ENCODE measurements around the gene TBL2. TPM values are rescaled to one million over a fixed set of nuclear protein-coding genes. Genes with fewer than 3 reads are reported as not detected.

TBL2 gene
- total RNA-seq, 1 donor from 2014 or later = 42.1 TPM

- DNase-seq (ENCODE audit: low spot score, unreplicated experiment) = peak; percentile 30
- Mint-ChIP-seq H3K4me3 (ENCODE audit: low read depth) (peak overlapping the region; percentile 76), H3K27me3 (peaks cover 3% of the 10 kb centered on the region), H3K9me3 (ENCODE audit: low read depth) (no peaks in the 10 kb centered on the region), H3K4me1 (ENCODE audit: low read depth) (peaks cover 9% of the 10 kb centered on the region), H3K36me3 (ENCODE audit: insufficient read depth) (peaks cover 6% of the 10 kb centered on the region), H3K27ac (peak overlapping the region; percentile 93)
- TF ChIP-seq, protein P1, sequence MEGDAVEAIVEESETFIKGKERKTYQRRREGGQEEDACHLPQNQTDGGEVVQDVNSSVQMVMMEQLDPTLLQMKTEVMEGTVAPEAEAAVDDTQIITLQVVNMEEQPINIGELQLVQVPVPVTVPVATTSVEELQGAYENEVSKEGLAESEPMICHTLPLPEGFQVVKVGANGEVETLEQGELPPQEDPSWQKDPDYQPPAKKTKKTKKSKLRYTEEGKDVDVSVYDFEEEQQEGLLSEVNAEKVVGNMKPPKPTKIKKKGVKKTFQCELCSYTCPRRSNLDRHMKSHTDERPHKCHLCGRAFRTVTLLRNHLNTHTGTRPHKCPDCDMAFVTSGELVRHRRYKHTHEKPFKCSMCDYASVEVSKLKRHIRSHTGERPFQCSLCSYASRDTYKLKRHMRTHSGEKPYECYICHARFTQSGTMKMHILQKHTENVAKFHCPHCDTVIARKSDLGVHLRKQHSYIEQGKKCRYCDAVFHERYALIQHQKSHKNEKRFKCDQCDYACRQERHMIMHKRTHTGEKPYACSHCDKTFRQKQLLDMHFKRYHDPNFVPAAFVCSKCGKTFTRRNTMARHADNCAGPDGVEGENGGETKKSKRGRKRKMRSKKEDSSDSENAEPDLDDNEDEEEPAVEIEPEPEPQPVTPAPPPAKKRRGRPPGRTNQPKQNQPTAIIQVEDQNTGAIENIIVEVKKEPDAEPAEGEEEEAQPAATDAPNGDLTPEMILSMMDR (IDR thresholded peaks at IDR 0.05; ENCODE audit: unreplicated experiment) = no peak
These were observed 595 bp downstream of the TBL2 start for GRCh38 chr7:73577627-73578341.

DNA sequence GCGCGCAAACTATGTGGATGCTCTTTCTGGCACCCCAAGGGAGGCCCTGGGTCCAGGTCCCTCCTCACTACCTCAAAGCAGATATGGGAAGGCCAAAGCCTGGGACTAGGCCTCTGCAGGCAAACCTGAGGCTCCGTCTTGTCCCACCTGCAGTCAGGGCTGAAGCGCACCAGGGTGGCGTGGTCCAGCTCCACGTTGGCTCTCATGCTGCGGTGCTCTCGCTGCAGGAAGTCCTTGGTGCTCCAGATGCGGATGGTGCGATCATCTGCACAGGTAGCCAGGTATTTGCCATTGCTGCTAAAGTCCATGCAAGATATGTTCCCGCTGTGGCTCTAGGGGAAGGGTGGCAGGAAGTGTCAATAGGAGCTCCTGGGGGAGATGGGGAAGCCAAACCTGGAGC lies 4.6 kb downstream of the TBL2 start:
- peaks cover 7% of the 10 kb centered on the region for H3K4me1 Mint-ChIP-seq (ENCODE audit: low read depth)
- H3K36me3 Mint-ChIP-seq (ENCODE audit: insufficient read depth) = peaks cover 23% of the 10 kb centered on the region
- H3K9me3 Mint-ChIP-seq (ENCODE audit: low read depth) = no peaks in the 10 kb centered on the region
- DNase-seq (ENCODE audit: low spot score, unreplicated experiment) = no peak
- TF ChIP-seq, protein P1 (IDR thresholded peaks at IDR 0.05; ENCODE audit: unreplicated experiment) = no peak
- H3K27me3 Mint-ChIP-seq = no peaks in the 10 kb centered on the region
- H3K27ac Mint-ChIP-seq = no peak overlapping the region
- H3K4me3 Mint-ChIP-seq (ENCODE audit: low read depth) = no peak overlapping the region

GRCh38 chr7:73573276-73573675 lies 5.1 kb downstream of the TBL2 start:
- TF ChIP-seq, protein P1 (IDR thresholded peaks at IDR 0.05; ENCODE audit: unreplicated experiment) = no peak
- no peak overlapping the region for H3K27ac Mint-ChIP-seq
- no peak for DNase-seq (ENCODE audit: low spot score, unreplicated experiment)
- H3K4me1 Mint-ChIP-seq (ENCODE audit: low read depth) = peaks cover 6% of the 10 kb centered on the region
- peaks cover 23% of the 10 kb centered on the region for H3K36me3 Mint-ChIP-seq (ENCODE audit: insufficient read depth)
- H3K27me3 Mint-ChIP-seq = no peaks in the 10 kb centered on the region
- no peak overlapping the region for H3K4me3 Mint-ChIP-seq (ENCODE audit: low read depth)
- no peaks in the 10 kb centered on the region for H3K9me3 Mint-ChIP-seq (ENCODE audit: low read depth)

DNA sequence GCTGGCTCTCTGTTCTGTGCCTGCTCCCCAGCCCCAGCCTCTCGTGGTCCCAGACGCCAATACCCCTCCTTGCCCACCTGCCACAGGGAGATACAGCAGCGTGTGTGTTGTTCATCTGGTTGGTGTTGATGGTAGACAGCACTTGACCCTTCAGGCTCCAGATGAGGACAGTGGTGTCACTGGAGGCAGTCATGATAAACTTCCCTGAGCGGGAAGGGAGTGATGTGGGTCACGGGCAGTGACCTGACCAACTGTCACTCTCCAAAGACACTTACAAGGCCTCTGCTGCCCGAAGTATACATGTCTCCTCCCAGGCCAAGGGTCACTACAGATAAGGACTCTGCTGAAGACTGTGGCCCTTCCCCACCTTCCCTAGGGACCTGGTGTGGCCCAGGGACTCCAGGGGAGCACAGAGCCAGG lies 5.6 kb downstream of the TBL2 start:
- DNase-seq (ENCODE audit: low spot score, unreplicated experiment) = no peak
- H3K27me3 Mint-ChIP-seq = no peaks in the 10 kb centered on the region
- H3K9me3 Mint-ChIP-seq (ENCODE audit: low read depth) = no peaks in the 10 kb centered on the region
- no peak overlapping the region for H3K4me3 Mint-ChIP-seq (ENCODE audit: low read depth)
- no peak overlapping the region for H3K27ac Mint-ChIP-seq
- TF ChIP-seq, protein P1 (IDR thresholded peaks at IDR 0.05; ENCODE audit: unreplicated experiment) = no peak
- peaks cover 5% of the 10 kb centered on the region for H3K4me1 Mint-ChIP-seq (ENCODE audit: low read depth)
- peaks cover 23% of the 10 kb centered on the region for H3K36me3 Mint-ChIP-seq (ENCODE audit: insufficient read depth)

GRCh38 chr7:73570977-73571376 lies 7.4 kb downstream of the TBL2 start:
- TF ChIP-seq, protein P1 (IDR thresholded peaks at IDR 0.05; ENCODE audit: unreplicated experiment) = no peak
- H3K27me3 Mint-ChIP-seq = no peaks in the 10 kb centered on the region
- H3K9me3 Mint-ChIP-seq (ENCODE audit: low read depth) = no peaks in the 10 kb centered on the region
- DNase-seq (ENCODE audit: low spot score, unreplicated experiment) = no peak
- H3K36me3 Mint-ChIP-seq (ENCODE audit: insufficient read depth) = peaks cover 23% of the 10 kb centered on the region
- H3K4me3 Mint-ChIP-seq (ENCODE audit: low read depth) = no peak overlapping the region
- H3K27ac Mint-ChIP-seq = no peak overlapping the region
- no peaks in the 10 kb centered on the region for H3K4me1 Mint-ChIP-seq (ENCODE audit: low read depth)

Measured in progenitor cell of endocrine pancreas (in vitro differentiated cells).